Vagina (tissue), 2 donors: Measurements from ENCODE around the gene LPP.

Source experiments
- CTCF ChIP-seq, 3 experiments: fragments of 450-650 bp in 2 of 3; fragments of 200-600 bp in 1 of 3; sonication (generic) in 1 of 3; IDR thresholded peaks; one replicate each; pipeline ENCODE4 v1.5.1; 2017 to 2019; ENCODE audit warnings: antibody characterized with exemption in 3 of 3, mild to moderate bottlenecking in 2 of 3, moderate library complexity in 2 of 3
- POLR2A ChIP-seq, 2 donors: fragments of 450-650 bp; IDR thresholded peaks; one replicate each; pipeline ENCODE4 v1.6.1; 2017; ENCODE audit warnings: antibody characterized with exemption in 2 of 2, mild to moderate bottlenecking in 2 of 2, moderate library complexity in 2 of 2
- POLR2AphosphoS5 ChIP-seq, 2 donors: sonication (generic); formaldehyde crosslinking; IDR thresholded peaks; one replicate each; pipeline ENCODE4 v1.9.0; 2017; ENCODE audit warnings: antibody characterized with exemption in 2 of 2, mild to moderate bottlenecking in 2 of 2, low read depth in 1 of 2; ENCODE audit not compliant: insufficient read depth in 1 of 2

GRCh38 chr3:188695241-188695640 lies 541.3 kb downstream of the LPP start:
- TF ChIP-seq CTCF (IDR thresholded peaks at IDR 0.05): no peak
- TF ChIP-seq POLR2AphosphoS5 (IDR thresholded peaks at IDR 0.05; ENCODE audit: insufficient read depth in 1 of 2, low read depth in 1 of 2): no peak
- no peak for TF ChIP-seq POLR2A (IDR thresholded peaks at IDR 0.05)
